Stimulated activated CD4-positive, alpha-beta T cell treated with anti-CD3 and anti-CD28 coated beads, Interleukin-2, amount 100 ng/mL, for 24 hours (primary cell): ENCODE results near the gene BCHE.

Experiments used
- DNase-seq, 2 donors: peaks; one replicate each; pipeline ENCODE4 v3.0.0-alpha.2; 2020

Gene BCHE

DNA sequence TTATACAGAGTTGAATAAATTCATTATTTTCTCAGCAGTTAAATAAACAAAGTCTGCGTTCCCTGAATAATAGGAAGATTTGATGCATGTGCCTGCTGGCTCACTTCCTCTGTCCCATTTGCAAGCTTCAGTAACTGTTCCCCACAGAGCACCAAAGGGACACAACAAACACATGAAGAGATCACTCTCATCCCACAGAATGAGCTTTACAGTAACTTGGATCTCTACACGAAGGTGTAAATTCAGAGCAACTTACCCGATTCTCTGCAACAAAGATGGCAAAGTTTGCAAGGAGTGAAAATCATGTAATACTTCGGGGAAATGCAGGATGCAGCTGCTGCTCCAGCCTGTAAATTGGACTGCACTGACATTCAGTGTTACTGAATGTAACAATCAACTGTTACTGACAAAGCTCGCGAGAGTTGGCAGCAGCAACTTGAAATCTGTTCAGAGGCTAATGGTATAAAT lies at the start of gene BCHE:
TSS of gene BCHE (minus strand) at position 366 of the 468 bp plus-strand sequence. CDS start 6,390 bp downstream, outside the sequence.
- no peak for DNase-seq

DNA sequence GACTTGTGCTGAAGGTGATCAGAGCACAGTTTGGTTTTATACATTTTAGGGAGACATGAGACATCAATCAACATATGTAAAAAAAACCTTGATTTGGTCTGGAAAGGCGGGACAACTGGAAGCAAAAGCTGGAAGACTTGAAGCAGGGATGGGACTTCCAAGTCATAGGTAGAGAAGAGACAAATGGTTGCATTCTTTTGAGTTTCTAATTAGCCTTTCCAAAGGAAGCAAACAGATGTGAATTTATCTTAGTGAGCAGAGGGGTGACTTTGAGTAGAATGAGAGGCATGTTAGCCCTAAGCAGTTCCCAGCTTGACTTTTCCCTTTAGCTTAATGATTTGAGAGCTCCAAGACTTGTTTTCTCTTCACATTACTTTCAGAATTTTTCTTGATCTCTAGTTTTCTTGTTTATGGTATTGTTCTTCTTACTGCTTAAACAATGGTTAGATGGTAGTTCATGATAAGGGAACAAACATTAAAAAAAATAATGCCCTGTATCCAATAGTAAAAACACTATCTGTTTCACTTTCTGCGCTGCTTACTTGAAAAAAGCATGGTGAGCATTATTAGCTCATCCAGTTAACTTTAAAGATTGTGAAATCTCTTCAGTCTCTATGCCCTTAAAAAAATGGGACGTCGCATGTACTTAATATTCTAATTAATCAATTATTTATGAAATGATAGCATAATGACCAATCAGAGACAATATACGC lies 48.5 kb upstream of the BCHE start:
- DNase-seq = no peak

DNA sequence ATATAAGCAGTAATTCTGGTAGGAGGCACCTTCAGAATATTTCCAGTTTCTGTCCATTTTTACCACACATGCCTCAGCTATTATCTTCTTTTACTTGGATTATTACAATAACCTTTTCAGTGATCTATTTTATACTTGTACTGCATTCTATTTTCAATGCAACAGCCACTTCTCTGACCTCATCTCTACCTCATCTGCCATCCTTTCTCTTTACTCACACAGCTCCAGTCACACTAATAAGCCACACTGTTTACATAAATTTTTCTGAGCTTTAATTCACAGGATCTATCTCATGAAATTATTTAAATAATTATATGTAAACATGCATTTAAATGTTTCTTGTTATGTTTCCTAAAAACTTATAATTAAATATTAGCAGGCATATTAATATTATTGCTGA lies 47.3 kb upstream of the BCHE start:
- DNase-seq = no peak

DNA sequence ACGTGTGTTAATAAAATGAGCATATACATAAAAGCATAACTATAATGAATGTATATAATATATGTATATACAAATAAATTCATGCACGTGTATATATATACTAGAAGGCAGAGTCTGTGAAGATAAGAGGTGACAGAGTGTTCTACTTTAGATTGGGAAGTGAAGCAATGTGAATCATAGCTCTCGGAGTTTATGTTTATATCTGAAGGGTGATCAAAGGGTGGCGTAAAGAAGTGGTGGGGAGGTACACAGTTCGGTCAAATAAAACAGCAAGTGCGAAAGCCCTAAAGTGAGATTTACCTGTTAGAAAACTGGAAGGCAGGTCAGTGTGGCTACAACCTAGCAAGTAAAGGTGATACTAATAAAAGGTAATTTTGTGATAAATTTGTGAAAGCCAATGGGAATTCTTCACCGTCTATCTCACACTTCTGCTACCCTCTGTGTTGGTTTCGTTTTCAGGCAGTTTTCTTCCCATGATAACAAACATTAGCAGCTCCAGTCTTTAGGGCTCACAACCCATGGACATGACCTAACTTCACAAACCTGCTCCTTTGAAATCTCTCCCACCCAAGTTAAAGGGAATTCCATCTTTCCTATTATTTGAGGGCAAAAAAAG lies 46.7 kb upstream of the BCHE start:
- DNase-seq = no peak

DNA sequence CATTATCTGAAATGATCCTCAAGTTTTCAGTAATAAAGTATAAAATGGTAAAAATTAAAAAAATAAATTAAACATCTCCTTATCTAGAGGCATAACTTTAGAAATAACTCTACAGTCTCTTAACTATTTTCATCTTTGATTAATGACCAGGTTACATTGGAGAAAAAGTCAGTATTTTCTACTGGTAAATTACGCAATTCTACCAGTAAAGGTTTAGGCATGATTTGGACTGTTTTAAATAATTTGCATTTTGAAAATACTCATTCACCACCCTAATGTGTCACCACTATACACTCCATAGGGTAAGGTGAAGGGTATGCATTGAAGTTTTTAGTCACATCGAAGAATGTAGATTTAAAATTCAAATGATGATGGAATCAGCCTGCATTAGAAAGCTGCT lies 45.9 kb upstream of the BCHE start:
- DNase-seq = no peak

DNA sequence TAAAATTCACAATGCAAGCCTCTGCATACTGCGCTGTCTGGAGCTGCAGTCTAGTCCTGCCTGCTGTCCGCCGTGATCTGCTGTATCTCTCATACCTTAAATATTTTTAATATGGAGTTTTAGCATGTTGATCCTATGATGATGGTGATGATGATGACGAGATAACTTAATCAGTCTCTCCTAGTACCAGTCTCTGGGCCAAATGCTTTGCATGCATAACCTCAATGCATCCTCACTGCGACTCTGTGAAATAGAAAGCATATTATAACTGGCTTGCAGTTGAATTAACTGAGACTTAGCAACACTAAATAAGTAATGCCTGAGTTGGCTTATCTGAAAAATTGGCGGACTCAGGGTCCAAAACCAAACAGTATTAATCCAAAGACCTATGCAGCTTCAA lies 38.4 kb upstream of the BCHE start:
- no peak for DNase-seq

- DNase-seq = no peak
Observed at GRCh38 chr3:165874663-165875489, 37.7 kb upstream of the BCHE start.

DNA sequence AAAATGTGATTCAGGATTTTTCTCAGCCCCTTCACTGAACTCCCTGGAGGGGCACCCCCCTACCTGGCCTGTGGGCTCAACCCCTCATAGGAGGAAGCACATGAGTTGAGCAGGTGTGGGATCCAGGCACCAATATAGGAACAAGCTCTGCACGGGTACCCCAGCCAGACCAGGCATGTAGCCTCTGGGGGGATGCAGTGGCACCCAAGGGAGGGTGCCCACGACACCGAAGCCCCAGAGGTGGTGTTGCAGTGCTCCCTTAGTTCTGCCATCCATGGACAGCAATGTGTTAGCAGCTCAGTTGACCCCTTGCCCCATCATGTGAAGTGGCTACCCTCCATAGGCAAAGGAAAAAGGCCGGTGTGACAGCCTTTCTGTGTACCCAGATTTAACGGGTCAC lies 30.9 kb upstream of the BCHE start:
- no peak for DNase-seq

DNA sequence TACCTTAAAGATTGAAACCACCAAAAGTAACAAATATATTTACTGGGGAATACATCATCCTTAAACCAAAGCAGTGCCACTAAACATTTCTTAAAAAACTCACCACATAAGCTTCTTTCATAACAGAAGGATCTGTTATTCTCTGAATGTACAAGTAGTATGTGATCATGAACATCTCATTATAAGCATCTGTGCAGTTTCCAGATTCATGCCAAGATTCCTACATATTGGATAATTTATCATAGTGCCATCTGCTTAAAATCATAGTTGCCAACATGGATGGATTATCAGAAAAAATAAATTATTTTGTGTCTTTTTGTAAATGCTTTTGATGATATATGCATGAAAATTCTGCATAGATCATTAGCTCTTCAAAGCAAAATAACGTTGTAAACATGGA lies 21.8 kb upstream of the BCHE start:
- DNase-seq = no peak

DNA sequence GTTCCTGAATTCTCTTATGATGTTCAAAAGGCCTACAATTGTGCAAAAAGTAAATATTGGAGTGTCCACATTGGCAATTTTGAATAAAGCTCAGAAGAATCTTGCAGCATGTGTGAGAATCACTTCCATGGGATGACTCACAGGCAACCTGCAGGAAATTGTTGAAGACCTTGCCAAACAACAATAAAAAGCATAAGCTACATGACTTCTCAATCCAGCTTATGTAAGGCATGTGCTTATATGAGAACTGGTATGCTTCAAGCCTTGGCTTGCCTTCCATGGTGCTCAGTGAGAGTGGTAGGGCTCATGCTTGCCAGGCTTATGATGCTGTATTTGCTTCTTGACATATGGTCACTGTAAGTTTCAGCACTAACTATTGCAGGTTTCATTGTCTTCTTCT lies 18.4 kb upstream of the BCHE start:
- no peak for DNase-seq

- no peak for DNase-seq
Observed at GRCh38 chr3:165854696-165855095, 17.5 kb upstream of the BCHE start.

GRCh38 chr3:165852711-165853110 lies 15.5 kb upstream of the BCHE start:
- no peak for DNase-seq

GRCh38 chr3:165852191-165852590 lies 15.0 kb upstream of the BCHE start:
- DNase-seq = no peak

DNA sequence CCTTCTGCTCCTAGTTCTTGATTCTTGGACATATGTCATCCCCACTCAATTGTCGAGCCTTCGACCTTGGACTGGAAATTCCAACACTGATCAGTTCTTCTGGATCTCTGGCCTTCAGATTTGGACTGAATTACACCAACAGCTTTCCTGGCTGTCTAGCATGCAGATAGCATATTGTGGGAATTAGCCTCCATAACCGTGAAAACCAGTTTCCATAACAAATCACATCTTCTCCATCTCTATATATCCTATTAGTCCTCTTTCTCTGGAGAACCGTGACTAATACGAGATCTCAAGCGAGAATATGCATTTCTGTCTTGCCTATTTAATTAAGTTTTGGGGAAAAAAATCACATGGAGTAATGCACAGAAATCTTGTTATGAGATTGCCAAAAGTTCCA lies 8.8 kb upstream of the BCHE start:
- DNase-seq = no peak

DNA sequence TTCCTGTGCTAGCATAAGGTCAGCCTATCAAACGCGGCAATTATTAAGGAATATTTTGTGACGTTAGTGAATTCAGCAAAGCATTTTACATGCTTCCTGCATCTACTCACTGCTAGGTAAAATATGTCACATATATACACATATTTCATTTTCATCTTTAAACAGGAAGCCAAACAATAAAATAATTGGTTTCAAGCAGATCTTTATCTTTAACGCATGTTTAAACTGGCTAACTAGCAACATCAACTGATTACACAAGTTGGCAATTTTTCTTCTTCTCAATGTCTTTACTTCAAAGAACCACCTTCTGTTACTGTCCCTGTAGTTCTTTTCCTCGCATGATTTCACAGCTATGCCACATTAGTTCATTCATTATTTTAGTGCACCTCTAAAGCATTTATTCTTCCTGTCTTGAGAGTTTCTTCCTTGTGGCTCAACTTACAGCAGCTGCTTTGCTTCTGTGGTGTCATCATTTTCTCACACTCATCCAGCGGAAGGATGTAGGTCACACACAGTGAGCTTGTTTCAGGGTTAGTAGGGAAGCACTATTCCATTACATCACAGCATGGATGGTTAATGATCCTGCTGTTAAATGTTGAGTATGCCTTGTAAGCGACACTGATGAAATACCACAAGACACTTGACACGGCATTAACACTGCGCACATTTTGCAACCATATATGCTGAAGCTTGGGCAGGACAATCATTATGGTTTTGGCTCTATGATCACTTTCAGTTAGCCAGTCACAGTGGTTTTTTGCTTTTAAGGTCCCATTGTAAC lies 2.3 kb upstream of the BCHE start:
- no peak for DNase-seq

DNA sequence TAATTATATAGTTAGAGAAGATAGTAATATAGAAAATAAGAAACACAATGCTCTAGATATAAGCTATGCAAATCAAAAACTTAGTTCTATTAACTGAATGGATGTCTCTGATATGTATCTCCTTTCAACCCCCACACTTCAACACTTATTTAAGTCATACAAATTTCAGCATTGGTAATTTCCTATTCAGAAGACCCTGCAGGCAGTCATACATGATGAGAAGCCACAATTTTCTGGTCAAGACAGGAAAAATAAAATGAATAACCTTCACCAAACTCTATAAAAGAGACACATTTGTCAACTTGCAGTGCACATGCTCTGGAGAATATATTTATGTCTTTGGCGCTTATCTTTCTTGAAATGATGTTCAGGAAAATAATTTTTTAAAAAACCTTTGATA lies 578 bp upstream of the BCHE start:
- DNase-seq = no peak

- DNase-seq = no peak
Observed at GRCh38 chr3:165835431-165835830, 1.8 kb downstream of the BCHE start.

DNA sequence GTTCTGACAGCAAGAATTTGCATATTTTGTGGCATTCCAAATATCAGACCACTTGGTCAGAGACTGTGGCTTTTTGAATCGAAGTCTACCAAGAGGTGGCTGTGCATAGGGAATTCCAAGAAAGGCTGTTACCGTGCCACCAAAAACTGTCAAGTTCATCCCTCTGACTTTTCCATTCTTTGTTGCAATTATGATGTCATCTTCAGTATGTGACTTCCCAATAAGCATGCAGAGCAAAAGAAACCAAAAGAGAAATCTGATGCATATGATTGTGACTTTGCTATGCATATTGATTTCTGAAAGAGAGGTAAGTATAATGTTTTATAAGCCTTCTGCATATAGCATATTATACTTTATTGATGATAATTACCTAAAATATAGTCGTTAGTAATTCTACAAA lies 6.5 kb downstream of the BCHE start:
- no peak for DNase-seq

DNA sequence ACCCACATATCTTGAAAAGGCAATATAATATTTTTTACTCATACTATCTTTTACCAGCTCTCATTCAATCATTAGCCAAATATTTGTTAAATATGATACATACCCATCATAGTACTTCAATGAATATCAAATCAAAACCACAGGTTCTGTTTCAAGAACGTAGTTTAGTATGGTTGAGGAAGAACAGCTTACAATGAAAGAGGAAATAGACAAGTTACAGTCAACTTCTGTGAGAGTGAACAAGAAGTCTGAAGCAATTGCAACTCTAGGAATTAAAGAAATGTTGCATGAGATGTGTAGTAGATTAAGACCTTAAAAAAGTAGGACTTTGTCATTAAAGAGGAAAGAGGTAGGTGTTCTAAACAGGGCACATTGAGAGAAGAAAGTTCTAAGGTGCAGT lies 9.3 kb downstream of the BCHE start:
- DNase-seq = no peak

GRCh38 chr3:165827233-165827632 lies 10.0 kb downstream of the BCHE start:
- DNase-seq = no peak

GRCh38 chr3:165820671-165821123 lies 16.5 kb downstream of the BCHE start:
- DNase-seq = no peak

DNA sequence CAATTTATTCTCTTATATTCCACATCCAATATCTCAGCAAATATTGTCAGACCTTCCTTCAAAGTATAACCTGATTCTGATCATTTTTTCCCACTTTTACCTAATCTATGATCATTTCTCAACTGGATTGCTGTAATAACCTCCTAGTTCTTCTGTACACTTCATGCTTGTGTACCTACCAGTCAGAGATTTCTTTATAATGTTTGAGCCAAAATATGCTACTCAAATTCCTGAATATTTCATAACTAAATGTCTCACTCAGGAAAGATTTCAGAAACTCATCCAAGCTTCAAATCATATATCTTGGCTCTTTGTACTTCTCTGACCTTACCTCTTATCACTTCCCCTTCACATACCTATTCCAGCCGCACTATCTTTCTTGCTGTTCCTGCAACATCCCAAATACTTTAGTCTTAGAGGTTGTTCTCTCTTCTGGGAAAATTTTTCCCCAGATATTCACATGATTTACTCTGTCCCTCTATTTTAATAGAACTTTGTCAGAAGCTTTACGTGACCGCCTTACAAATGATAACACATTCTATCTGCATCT lies 20.0 kb downstream of the BCHE start:
- DNase-seq = no peak

GRCh38 chr3:165816209-165816608 lies 21.0 kb downstream of the BCHE start:
- DNase-seq = no peak
